Measurements from ENCODE around the gene ZNF526.

The ZNF526 gene

GRCh38 chr19:42226886-42227285, 6.8 kb downstream of the ZNF526 start:
- DNase-seq: no peak

- DNase-seq: no peak
These were observed 8.5 kb downstream of the ZNF526 start for GRCh38 chr19:42228641-42229040.

- no peak for DNase-seq
These were observed 9.3 kb downstream of the ZNF526 start for GRCh38 chr19:42229301-42229854.

- no peak for DNase-seq
These were observed 9.8 kb downstream of the ZNF526 start for GRCh38 chr19:42229855-42230351.

- DNase-seq: no peak
These were observed 10.5 kb downstream of the ZNF526 start for GRCh38 chr19:42230571-42230970.

GRCh38 chr19:42232435-42232834, 12.3 kb downstream of the ZNF526 start:
- no peak for DNase-seq

GRCh38 chr19:42233106-42233505, 13.0 kb downstream of the ZNF526 start:
- no peak for DNase-seq

- DNase-seq: no peak
These were observed 13.7 kb downstream of the ZNF526 start for GRCh38 chr19:42233678-42234292.

GRCh38 chr19:42234364-42234763, 14.3 kb downstream of the ZNF526 start:
- DNase-seq: no peak

GRCh38 chr19:42235181-42235580, 15.1 kb downstream of the ZNF526 start:
- DNase-seq: no peak

GRCh38 chr19:42239544-42240220, 19.6 kb downstream of the ZNF526 start:
- no peak for DNase-seq

- no peak for DNase-seq
These were observed 21.2 kb downstream of the ZNF526 start for GRCh38 chr19:42241279-42241678.

- DNase-seq: no peak
These were observed 22.0 kb downstream of the ZNF526 start for GRCh38 chr19:42242069-42242511.

- DNase-seq: peak; percentile 100
These were observed 22.6 kb downstream of the ZNF526 start, which contains the start of gene GSK3A for GRCh38 chr19:42242512-42243409. TSS of gene GSK3A (minus strand) at chr19:42242602. CDS start at chr19:42242465, 137 bp downstream.

- DNase-seq: peak; percentile 84
These were observed 24.5 kb downstream of the ZNF526 start for GRCh38 chr19:42244347-42245220.

- DNase-seq: no peak
These were observed 25.1 kb downstream of the ZNF526 start for GRCh38 chr19:42245231-42245630.

GRCh38 chr19:42246143-42246921, 26.2 kb downstream of the ZNF526 start:
- DNase-seq: peak; percentile 54

GRCh38 chr19:42246922-42247639, 27.0 kb downstream of the ZNF526 start:
- no peak for DNase-seq

- no peak for DNase-seq
These were observed 27.6 kb downstream of the ZNF526 start for GRCh38 chr19:42247640-42248199.
